ENCODE data around the gene PRRC1. TPM values are rescaled to one million over a fixed set of nuclear protein-coding genes. Genes with fewer than 3 reads are reported as not detected.

PRRC1 gene
- polyA plus RNA-seq, 1 of the 3 experiments (the other 2 are of a cell fraction) = 26.6 TPM

DNA sequence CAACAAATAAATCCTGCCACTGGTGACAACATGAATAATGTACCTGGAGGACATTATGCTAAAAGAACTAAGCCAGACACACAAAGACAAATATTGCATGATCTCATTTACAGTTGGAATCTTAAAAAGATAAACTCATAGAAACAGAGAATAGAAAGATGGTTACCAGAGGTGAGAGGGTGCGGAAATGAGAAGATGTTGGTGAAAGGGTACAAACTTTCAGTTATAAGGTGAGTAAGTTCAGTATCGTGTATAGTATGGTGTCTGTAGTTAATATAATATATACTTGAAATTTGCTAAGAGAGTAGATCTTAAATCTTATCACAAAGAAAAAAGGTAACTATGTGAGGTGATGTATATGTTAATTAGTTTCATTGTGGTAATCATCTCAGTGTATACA is 63.3 kb downstream of the PRRC1 start:
- no peak for DNase-seq
- Histone ChIP-seq H3K27ac (ENCODE audit: low read depth in 2 of 2, low read length in 1 of 2) (no peak overlapping the region), H4K20me1 (ENCODE audit: insufficient read depth) (no peaks in the 10 kb centered on the region), H2AFZ (ENCODE audit: low read depth) (no peak overlapping the region), H3K79me2 (ENCODE audit: insufficient read depth) (no peaks in the 10 kb centered on the region), H3K27me3 (ENCODE audit: insufficient read depth) (no peaks in the 10 kb centered on the region; the same call in 1 of the 2 replicates), H3K4me1 (ENCODE audit: control insufficient read depth in 1 of 2, insufficient read depth in 2 of 2, low read depth in 1 of 2, low read length in 1 of 2) (no peaks in the 10 kb centered on the region), H3K9me3 (no peaks in the 10 kb centered on the region), H3K4me2 (no peak overlapping the region), H3K4me3 (ENCODE audit: low read depth in 2 of 2, low read length in 1 of 2) (no peak overlapping the region), H3K9ac (no peak overlapping the region), H3K9me2 (no peaks in the 10 kb centered on the region), H3K36me3 (replicated peaks in 1 of 2; ENCODE audit: control insufficient read depth in 1 of 2, insufficient read depth in 2 of 2, low read length in 1 of 2) (no peaks in the 10 kb centered on the region), H3F3A (replicated peaks; ENCODE audit: insufficient read depth) (peaks cover 5% of the 10 kb centered on the region)
- TF ChIP-seq TCF12 (IDR thresholded peaks at IDR 0.05) (no peak), TAF1 (IDR thresholded peaks at IDR 0.05; ENCODE audit: borderline replicate concordance, low read depth, low read length) (no peak), RXRA (IDR thresholded peaks at IDR 0.05; ENCODE audit: borderline replicate concordance, low read depth) (no peak)
- TF ChIP-seq, protein P1, sequence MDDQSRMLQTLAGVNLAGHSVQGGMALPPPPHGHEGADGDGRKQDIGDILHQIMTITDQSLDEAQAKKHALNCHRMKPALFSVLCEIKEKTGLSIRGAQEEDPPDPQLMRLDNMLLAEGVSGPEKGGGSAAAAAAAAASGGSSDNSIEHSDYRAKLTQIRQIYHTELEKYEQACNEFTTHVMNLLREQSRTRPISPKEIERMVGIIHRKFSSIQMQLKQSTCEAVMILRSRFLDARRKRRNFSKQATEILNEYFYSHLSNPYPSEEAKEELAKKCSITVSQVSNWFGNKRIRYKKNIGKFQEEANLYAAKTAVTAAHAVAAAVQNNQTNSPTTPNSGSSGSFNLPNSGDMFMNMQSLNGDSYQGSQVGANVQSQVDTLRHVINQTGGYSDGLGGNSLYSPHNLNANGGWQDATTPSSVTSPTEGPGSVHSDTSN (IDR thresholded peaks at IDR 0.05) = no peak
- CTCF ChIA-PET = no interaction called here
- WGBS (ENCODE audit: low lambda C conversion rate) = 25% methylated on average over 2 of the region's 2 CpGs
- POLR2A ChIA-PET = no interaction called here

DNA sequence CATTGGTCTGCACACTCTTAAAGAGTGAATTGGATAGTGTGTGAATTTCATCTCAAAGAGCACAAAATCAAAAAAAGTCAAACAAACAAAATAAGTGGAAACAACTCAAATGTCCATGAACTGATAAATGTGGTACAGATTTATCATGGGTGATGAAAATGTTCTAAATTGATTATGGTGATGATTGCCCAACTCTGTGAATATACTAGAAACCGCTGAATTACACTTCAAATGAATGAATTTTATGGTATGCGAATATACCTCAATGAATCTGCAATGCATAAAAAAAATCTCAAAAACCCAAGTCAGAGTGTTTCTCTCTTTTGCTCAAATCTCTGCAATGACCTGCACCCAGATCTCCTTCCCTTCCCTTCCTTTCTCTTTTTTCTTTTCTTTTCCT is 64.0 kb downstream of the PRRC1 start:
- H3K9ac ChIP-seq = no peak overlapping the region
- no peaks in the 10 kb centered on the region for H3K4me1 ChIP-seq (ENCODE audit: control insufficient read depth in 1 of 2, insufficient read depth in 2 of 2, low read depth in 1 of 2, low read length in 1 of 2)
- H3K9me2 ChIP-seq = no peaks in the 10 kb centered on the region
- DNase-seq = no peak
- WGBS (ENCODE audit: low lambda C conversion rate) = 49% methylated on average over 2 of the region's 2 CpGs
- H3K27me3 ChIP-seq (ENCODE audit: insufficient read depth) = no peaks in the 10 kb centered on the region; the same call in 1 of the 2 replicates
- no peak overlapping the region for H3K4me3 ChIP-seq (ENCODE audit: low read depth in 2 of 2, low read length in 1 of 2)
- TF ChIP-seq TCF12 (IDR thresholded peaks at IDR 0.05) (no peak), YY1 (IDR thresholded peaks at IDR 0.05; ENCODE audit: low read depth) (no peak), NRF1 (IDR thresholded peaks at IDR 0.05; ENCODE audit: low read depth, low read length) (no peak), TAF1 (IDR thresholded peaks at IDR 0.05; ENCODE audit: borderline replicate concordance, low read depth, low read length) (no peak), EZH2phosphoT487 (IDR thresholded peaks at IDR 0.05; ENCODE audit: borderline replicate concordance, low read depth) (no peak), RXRA (IDR thresholded peaks at IDR 0.05; ENCODE audit: borderline replicate concordance, low read depth) (no peak), RAD21 (IDR thresholded peaks at IDR 0.05; ENCODE audit: low read length) (no peak), SIN3A (IDR thresholded peaks at IDR 0.05; ENCODE audit: borderline replicate concordance, low read depth, low read length) (no peak), FOSL2 (IDR thresholded peaks at IDR 0.05; ENCODE audit: borderline replicate concordance, low read depth) (no peak), FOXJ3 (CRISPR knock-in tag; IDR thresholded peaks at IDR 0.05) (no peak), GABPA (IDR thresholded peaks at IDR 0.05; ENCODE audit: low read depth) (no peak), TEAD4 (IDR thresholded peaks at IDR 0.05; ENCODE audit: borderline replicate concordance, insufficient read depth) (no peak), NFIC (IDR thresholded peaks at IDR 0.05; ENCODE audit: borderline replicate concordance) (no peak), POLR2AphosphoS5 (IDR thresholded peaks at IDR 0.05; ENCODE audit: low read depth, low read length) (no peak)
- TF ChIP-seq, protein P2, sequence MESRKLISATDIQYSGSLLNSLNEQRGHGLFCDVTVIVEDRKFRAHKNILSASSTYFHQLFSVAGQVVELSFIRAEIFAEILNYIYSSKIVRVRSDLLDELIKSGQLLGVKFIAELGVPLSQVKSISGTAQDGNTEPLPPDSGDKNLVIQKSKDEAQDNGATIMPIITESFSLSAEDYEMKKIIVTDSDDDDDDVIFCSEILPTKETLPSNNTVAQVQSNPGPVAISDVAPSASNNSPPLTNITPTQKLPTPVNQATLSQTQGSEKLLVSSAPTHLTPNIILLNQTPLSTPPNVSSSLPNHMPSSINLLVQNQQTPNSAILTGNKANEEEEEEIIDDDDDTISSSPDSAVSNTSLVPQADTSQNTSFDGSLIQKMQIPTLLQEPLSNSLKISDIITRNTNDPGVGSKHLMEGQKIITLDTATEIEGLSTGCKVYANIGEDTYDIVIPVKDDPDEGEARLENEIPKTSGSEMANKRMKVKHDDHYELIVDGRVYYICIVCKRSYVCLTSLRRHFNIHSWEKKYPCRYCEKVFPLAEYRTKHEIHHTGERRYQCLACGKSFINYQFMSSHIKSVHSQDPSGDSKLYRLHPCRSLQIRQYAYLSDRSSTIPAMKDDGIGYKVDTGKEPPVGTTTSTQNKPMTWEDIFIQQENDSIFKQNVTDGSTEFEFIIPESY (IDR thresholded peaks at IDR 0.05; ENCODE audit: borderline replicate concordance, low read depth) = no peak
- TF ChIP-seq, protein P3, sequence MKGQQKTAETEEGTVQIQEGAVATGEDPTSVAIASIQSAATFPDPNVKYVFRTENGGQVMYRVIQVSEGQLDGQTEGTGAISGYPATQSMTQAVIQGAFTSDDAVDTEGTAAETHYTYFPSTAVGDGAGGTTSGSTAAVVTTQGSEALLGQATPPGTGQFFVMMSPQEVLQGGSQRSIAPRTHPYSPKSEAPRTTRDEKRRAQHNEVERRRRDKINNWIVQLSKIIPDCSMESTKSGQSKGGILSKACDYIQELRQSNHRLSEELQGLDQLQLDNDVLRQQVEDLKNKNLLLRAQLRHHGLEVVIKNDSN (IDR thresholded peaks at IDR 0.05; ENCODE audit: borderline replicate concordance, low read depth) = no peak
- TF ChIP-seq, protein P4, sequence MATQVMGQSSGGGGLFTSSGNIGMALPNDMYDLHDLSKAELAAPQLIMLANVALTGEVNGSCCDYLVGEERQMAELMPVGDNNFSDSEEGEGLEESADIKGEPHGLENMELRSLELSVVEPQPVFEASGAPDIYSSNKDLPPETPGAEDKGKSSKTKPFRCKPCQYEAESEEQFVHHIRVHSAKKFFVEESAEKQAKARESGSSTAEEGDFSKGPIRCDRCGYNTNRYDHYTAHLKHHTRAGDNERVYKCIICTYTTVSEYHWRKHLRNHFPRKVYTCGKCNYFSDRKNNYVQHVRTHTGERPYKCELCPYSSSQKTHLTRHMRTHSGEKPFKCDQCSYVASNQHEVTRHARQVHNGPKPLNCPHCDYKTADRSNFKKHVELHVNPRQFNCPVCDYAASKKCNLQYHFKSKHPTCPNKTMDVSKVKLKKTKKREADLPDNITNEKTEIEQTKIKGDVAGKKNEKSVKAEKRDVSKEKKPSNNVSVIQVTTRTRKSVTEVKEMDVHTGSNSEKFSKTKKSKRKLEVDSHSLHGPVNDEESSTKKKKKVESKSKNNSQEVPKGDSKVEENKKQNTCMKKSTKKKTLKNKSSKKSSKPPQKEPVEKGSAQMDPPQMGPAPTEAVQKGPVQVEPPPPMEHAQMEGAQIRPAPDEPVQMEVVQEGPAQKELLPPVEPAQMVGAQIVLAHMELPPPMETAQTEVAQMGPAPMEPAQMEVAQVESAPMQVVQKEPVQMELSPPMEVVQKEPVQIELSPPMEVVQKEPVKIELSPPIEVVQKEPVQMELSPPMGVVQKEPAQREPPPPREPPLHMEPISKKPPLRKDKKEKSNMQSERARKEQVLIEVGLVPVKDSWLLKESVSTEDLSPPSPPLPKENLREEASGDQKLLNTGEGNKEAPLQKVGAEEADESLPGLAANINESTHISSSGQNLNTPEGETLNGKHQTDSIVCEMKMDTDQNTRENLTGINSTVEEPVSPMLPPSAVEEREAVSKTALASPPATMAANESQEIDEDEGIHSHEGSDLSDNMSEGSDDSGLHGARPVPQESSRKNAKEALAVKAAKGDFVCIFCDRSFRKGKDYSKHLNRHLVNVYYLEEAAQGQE (IDR thresholded peaks at IDR 0.05; ENCODE audit: low read depth, low read length) = no peak
- TF ChIP-seq, protein P5, sequence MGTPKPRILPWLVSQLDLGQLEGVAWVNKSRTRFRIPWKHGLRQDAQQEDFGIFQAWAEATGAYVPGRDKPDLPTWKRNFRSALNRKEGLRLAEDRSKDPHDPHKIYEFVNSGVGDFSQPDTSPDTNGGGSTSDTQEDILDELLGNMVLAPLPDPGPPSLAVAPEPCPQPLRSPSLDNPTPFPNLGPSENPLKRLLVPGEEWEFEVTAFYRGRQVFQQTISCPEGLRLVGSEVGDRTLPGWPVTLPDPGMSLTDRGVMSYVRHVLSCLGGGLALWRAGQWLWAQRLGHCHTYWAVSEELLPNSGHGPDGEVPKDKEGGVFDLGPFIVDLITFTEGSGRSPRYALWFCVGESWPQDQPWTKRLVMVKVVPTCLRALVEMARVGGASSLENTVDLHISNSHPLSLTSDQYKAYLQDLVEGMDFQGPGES (IDR thresholded peaks at IDR 0.05; ENCODE audit: low read depth, low read length) = no peak
- no peaks in the 10 kb centered on the region for H3K79me2 ChIP-seq (ENCODE audit: insufficient read depth)
- CTCF ChIA-PET = no interaction called here
- H3K27ac ChIP-seq (ENCODE audit: low read depth in 2 of 2, low read length in 1 of 2) = no peak overlapping the region
- no peaks in the 10 kb centered on the region for H3K36me3 ChIP-seq (replicated peaks in 1 of 2; ENCODE audit: control insufficient read depth in 1 of 2, insufficient read depth in 2 of 2, low read length in 1 of 2)
- H3F3A ChIP-seq (replicated peaks; ENCODE audit: insufficient read depth) = peaks cover 5% of the 10 kb centered on the region
- no peak overlapping the region for H2AFZ ChIP-seq (ENCODE audit: low read depth)
- H3K9me3 ChIP-seq = no peaks in the 10 kb centered on the region
- H3K4me2 ChIP-seq = no peak overlapping the region
- no peaks in the 10 kb centered on the region for H4K20me1 ChIP-seq (ENCODE audit: insufficient read depth)
- POLR2A ChIA-PET = no interaction called here

Measured in SK-N-SH (cell line).